SK-N-SH (cell line): Measurements from ENCODE around the gene NTM. TPM values are rescaled to one million over a fixed set of nuclear protein-coding genes. Genes with fewer than 3 reads are reported as not detected.

Source experiments
- CTCF ChIA-PET: fragments of 300-600, 350-600 bp; formaldehyde crosslinking; extraction: SDS; loops from one replicate; lab custom pipeline; 2021; lab: Yijun Ruan, JAX
- POLR2A ChIA-PET: fragments of 350-600 bp; sonication (Branson Sonifier 250); formaldehyde crosslinking; extraction: SDS; loops from one replicate; lab custom pipeline; 2020; ENCODE audit warnings: antibody characterized with exemption, inconsistent platforms; lab: Yijun Ruan, JAX
- DNase-seq: peaks from one replicate; pipeline ENCODE4 v3.0.0; 2012
- H2AFZ ChIP-seq: fragments of 200-600 bp; sonication (generic); 2 replicates; pipeline ENCODE4 v1.8.1; 2016; ENCODE audit warnings: antibody characterized with exemption, mild to moderate bottlenecking, low read depth
- H3F3A ChIP-seq: fragments of 200-600 bp; sonication (generic); replicated peaks from 2 replicates; pipeline ENCODE3; 2016; ENCODE audit warnings: antibody characterized with exemption, mild to moderate bottlenecking; ENCODE audit not compliant: insufficient read depth
- H3K27ac ChIP-seq, 2 experiments: fragments of 200-500 bp in 1 of 2; fragments of 200-600 bp in 1 of 2; sonication (Bioruptor generic) in 1 of 2; sonication (generic), shearing (Covaris generic) in 1 of 2; 2 replicates each; pipeline versions ENCODE4 v1.5.1 to v1.6.1; 2014 to 2016; ENCODE audit warnings: low read depth in 2 of 2, inconsistent platforms in 1 of 2, low read length in 1 of 2, mild to moderate bottlenecking in 1 of 2, mixed read lengths in 1 of 2
- H3K27me3 ChIP-seq: fragments of 200-600 bp; sonication (generic), shearing (Covaris generic); 2 replicates; pipeline ENCODE4 v1.6.1; 2016; ENCODE audit warnings: mixed run types; ENCODE audit not compliant: insufficient read depth
- H3K36me3 ChIP-seq, 2 experiments: fragments of 200-500 bp in 1 of 2; fragments of 200-600 bp in 1 of 2; sonication (Bioruptor generic) in 1 of 2; sonication (generic) in 1 of 2; replicated peaks in 1 of 2; 2 replicates each; pipeline versions ENCODE3 to v1.5.1; 2014 to 2016; ENCODE audit warnings: low read length in 1 of 2, mild to moderate bottlenecking in 1 of 2; ENCODE audit not compliant: insufficient read depth in 2 of 2, control insufficient read depth in 1 of 2
- H3K4me1 ChIP-seq, 2 experiments: fragments of 200-500 bp in 1 of 2; fragments of 200-600 bp in 1 of 2; sonication (Bioruptor generic) in 1 of 2; sonication (generic), shearing (Covaris generic) in 1 of 2; 2 replicates each; pipeline versions ENCODE4 v1.5.1 to v1.6.1; 2014 to 2016; ENCODE audit warnings: low read depth in 1 of 2, low read length in 1 of 2, mixed run types in 1 of 2; ENCODE audit not compliant: insufficient read depth in 2 of 2, control insufficient read depth in 1 of 2
- H3K4me2 ChIP-seq: fragments of 200-600 bp; sonication (generic), shearing (Covaris generic); 2 replicates; pipeline ENCODE4 v1.6.1; 2017; ENCODE audit warnings: mixed run types
- H3K4me3 ChIP-seq, 2 experiments: fragments of 200-500 bp in 1 of 2; fragments of 200-600 bp in 1 of 2; sonication (Bioruptor generic) in 1 of 2; sonication (generic), shearing (Covaris generic) in 1 of 2; 2 replicates each; pipeline versions ENCODE4 v1.5.1 to v1.8.1; 2014 to 2016; ENCODE audit warnings: low read depth in 2 of 2, inconsistent platforms in 1 of 2, low read length in 1 of 2, mild to moderate bottlenecking in 1 of 2, mixed read lengths in 1 of 2, moderate library complexity in 1 of 2
- H3K79me2 ChIP-seq: fragments of 200-600 bp; sonication (generic); 2 replicates; pipeline ENCODE4 v1.8.1; 2017; ENCODE audit warnings: mild to moderate bottlenecking; ENCODE audit not compliant: insufficient read depth
- H3K9ac ChIP-seq: fragments of 200-600 bp; sonication (generic); 2 replicates; pipeline ENCODE4 v1.6.1; 2017; ENCODE audit warnings: mixed run types
- H3K9me2 ChIP-seq: fragments of 200-600 bp; sonication (generic); 2 replicates; pipeline ENCODE4 v1.6.1; 2017; ENCODE audit warnings: mixed run types
- H3K9me3 ChIP-seq: fragments of 200-600 bp; sonication (generic); 2 replicates; pipeline ENCODE4 v1.6.1; 2017; ENCODE audit warnings: mixed run types, mild to moderate bottlenecking, moderate library complexity
- H4K20me1 ChIP-seq: fragments of 200-600 bp; sonication (generic); 2 replicates; pipeline ENCODE4 v1.6.1; 2017; ENCODE audit warnings: mild to moderate bottlenecking, mixed run types; ENCODE audit not compliant: insufficient read depth
- CHD2 ChIP-seq: fragments of 150-350 bp; IDR thresholded peaks from 2 replicates; pipeline ENCODE4 v1.6.1; 2018; ENCODE audit warnings: low read length; ENCODE audit not compliant: partially characterized antibody
- EZH2phosphoT487 ChIP-seq: fragments of 200-600 bp; sonication (generic); IDR thresholded peaks from 2 replicates; pipeline ENCODE4 v1.6.1; 2017; ENCODE audit warnings: low read depth, mixed run types, mild to moderate bottlenecking, antibody characterized with exemption, moderate library complexity, borderline replicate concordance
- FOSL2 ChIP-seq: IDR thresholded peaks from 2 replicates; pipeline ENCODE4 v1.4.0; 2012; ENCODE audit warnings: low read depth, mild to moderate bottlenecking, moderate library complexity, borderline replicate concordance
- FOXJ3 ChIP-seq: sonication (generic); formaldehyde crosslinking; IDR thresholded peaks from 2 replicates; pipeline ENCODE4 v1.5.1; 2020; ENCODE audit warnings: mild to moderate bottlenecking, missing genetic modification reagents
- GABPA ChIP-seq: IDR thresholded peaks from 2 replicates; pipeline ENCODE4 v1.4.0; 2012; ENCODE audit warnings: low read depth, mild to moderate bottlenecking
- IRF3 ChIP-seq: fragments of 150-350 bp; IDR thresholded peaks from 2 replicates; pipeline ENCODE4 v1.6.1; 2016; ENCODE audit warnings: mild to moderate bottlenecking, low read depth, low read length
- MXI1 ChIP-seq: IDR thresholded peaks from 2 replicates; pipeline ENCODE4 v1.6.1; 2012; ENCODE audit warnings: mild to moderate bottlenecking, low read depth, low read length, improper control_type of control experiment
- SIN3A ChIP-seq: IDR thresholded peaks from 2 replicates; pipeline ENCODE4 v1.6.1; 2012; ENCODE audit warnings: low read depth, mild to moderate bottlenecking, low read length, moderate library complexity, borderline replicate concordance
- TEAD4 ChIP-seq: IDR thresholded peaks from 2 replicates; pipeline ENCODE4 v1.4.0; 2012; ENCODE audit warnings: mild to moderate bottlenecking, borderline replicate concordance; ENCODE audit not compliant: insufficient read depth
- YY1 ChIP-seq: IDR thresholded peaks from 2 replicates; pipeline ENCODE4 v1.4.0; 2012; ENCODE audit warnings: low read depth, mild to moderate bottlenecking
- WGBS: methylation state at CpG from one replicate; pipeline ENCODE4 v1.1.6; 2017; ENCODE audit warnings: low lambda C conversion rate; 5-methylcytosine and 5-hydroxymethylcytosine counted together
- polyA plus RNA-seq, 3 experiments: library from polyadenylated mRNA; depleted of rRNA; stranded (reverse); fragments of >200 nt; gene quantifications; 2 replicates each; pipeline ENCODE4 v1.2.3, GENCODE V29; 2012
- TF ChIP-seq, protein P1 (sequence below): fragments of 200-600 bp; sonication (generic); IDR thresholded peaks from 2 replicates; pipeline ENCODE4 v1.6.1; 2017; ENCODE audit warnings: antibody characterized with exemption, mild to moderate bottlenecking, moderate library complexity
- TF ChIP-seq, protein P2 (sequence below): IDR thresholded peaks from 2 replicates; pipeline ENCODE4 v1.6.1; 2012; ENCODE audit warnings: mild to moderate bottlenecking, low read depth, low read length, moderate library complexity
- TF ChIP-seq, protein P3 (sequence below): fragments of 150-350 bp; IDR thresholded peaks from 2 replicates; pipeline ENCODE4 v1.6.1; 2017; ENCODE audit warnings: antibody characterized with exemption, low read length, low read depth, borderline replicate concordance
- TF ChIP-seq, protein P4 (sequence below): IDR thresholded peaks from 2 replicates; pipeline ENCODE4 v1.4.0; 2012; ENCODE audit warnings: low read depth, borderline replicate concordance

NTM gene
- polyA plus RNA-seq, 1 of the 3 experiments (the other 2 are of a cell fraction) = 20.0 TPM

DNA sequence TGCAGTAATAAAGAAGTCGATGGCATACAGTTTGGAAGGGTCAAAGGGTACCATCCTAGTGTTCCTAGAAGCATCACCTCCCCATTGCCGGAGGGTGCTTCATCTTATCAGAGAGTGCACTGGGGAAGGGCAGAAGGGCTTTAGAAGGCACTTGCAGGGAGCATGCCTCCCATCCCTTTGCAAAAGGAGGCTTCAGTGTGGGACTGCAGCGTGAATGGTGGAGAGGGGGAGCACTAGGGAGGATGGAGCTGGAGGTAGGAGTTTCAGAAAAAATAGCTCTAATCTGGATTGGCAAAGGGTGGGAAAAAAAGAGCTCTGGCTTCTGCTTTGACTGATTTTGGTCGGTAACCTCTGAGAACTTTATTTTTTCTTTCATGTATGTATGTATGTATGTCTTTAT, 5.0 kb downstream of the NTM start:
- H3F3A ChIP-seq = no peaks in the 10 kb centered on the region
- ChIA-PET POLR2A (no interaction called here), CTCF (no interaction called here)
- no peaks in the 10 kb centered on the region for H3K9me3 ChIP-seq
- no peak overlapping the region for H2AFZ ChIP-seq
- WGBS = 16% methylated on average over 4 of the region's 4 CpGs
- H3K9me2 ChIP-seq = no peaks in the 10 kb centered on the region
- peaks cover 0 to 8% of the 10 kb centered on the region in 2 experiments; a peak in 1 of 4 replicates for H3K4me1 ChIP-seq
- no peak overlapping the region for H3K27ac ChIP-seq
- H3K27me3 ChIP-seq = no peaks in the 10 kb centered on the region
- DNase-seq = no peak
- H3K9ac ChIP-seq = no peak overlapping the region
- H3K4me2 ChIP-seq = no peak overlapping the region
- H3K4me3 ChIP-seq = no peak overlapping the region
- TF ChIP-seq YY1 (no peak), CHD2 (no peak), MXI1 (no peak), SIN3A (no peak), FOSL2 (no peak), FOXJ3 (CRISPR knock-in tag) (no peak)
- TF ChIP-seq, protein P1, sequence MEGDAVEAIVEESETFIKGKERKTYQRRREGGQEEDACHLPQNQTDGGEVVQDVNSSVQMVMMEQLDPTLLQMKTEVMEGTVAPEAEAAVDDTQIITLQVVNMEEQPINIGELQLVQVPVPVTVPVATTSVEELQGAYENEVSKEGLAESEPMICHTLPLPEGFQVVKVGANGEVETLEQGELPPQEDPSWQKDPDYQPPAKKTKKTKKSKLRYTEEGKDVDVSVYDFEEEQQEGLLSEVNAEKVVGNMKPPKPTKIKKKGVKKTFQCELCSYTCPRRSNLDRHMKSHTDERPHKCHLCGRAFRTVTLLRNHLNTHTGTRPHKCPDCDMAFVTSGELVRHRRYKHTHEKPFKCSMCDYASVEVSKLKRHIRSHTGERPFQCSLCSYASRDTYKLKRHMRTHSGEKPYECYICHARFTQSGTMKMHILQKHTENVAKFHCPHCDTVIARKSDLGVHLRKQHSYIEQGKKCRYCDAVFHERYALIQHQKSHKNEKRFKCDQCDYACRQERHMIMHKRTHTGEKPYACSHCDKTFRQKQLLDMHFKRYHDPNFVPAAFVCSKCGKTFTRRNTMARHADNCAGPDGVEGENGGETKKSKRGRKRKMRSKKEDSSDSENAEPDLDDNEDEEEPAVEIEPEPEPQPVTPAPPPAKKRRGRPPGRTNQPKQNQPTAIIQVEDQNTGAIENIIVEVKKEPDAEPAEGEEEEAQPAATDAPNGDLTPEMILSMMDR = no peak
- TF ChIP-seq, protein P2, sequence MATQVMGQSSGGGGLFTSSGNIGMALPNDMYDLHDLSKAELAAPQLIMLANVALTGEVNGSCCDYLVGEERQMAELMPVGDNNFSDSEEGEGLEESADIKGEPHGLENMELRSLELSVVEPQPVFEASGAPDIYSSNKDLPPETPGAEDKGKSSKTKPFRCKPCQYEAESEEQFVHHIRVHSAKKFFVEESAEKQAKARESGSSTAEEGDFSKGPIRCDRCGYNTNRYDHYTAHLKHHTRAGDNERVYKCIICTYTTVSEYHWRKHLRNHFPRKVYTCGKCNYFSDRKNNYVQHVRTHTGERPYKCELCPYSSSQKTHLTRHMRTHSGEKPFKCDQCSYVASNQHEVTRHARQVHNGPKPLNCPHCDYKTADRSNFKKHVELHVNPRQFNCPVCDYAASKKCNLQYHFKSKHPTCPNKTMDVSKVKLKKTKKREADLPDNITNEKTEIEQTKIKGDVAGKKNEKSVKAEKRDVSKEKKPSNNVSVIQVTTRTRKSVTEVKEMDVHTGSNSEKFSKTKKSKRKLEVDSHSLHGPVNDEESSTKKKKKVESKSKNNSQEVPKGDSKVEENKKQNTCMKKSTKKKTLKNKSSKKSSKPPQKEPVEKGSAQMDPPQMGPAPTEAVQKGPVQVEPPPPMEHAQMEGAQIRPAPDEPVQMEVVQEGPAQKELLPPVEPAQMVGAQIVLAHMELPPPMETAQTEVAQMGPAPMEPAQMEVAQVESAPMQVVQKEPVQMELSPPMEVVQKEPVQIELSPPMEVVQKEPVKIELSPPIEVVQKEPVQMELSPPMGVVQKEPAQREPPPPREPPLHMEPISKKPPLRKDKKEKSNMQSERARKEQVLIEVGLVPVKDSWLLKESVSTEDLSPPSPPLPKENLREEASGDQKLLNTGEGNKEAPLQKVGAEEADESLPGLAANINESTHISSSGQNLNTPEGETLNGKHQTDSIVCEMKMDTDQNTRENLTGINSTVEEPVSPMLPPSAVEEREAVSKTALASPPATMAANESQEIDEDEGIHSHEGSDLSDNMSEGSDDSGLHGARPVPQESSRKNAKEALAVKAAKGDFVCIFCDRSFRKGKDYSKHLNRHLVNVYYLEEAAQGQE = no peak
- TF ChIP-seq, protein P3, sequence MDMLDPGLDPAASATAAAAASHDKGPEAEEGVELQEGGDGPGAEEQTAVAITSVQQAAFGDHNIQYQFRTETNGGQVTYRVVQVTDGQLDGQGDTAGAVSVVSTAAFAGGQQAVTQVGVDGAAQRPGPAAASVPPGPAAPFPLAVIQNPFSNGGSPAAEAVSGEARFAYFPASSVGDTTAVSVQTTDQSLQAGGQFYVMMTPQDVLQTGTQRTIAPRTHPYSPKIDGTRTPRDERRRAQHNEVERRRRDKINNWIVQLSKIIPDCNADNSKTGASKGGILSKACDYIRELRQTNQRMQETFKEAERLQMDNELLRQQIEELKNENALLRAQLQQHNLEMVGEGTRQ = no peak
- TF ChIP-seq, all 33 proteins: peak for 0
- Histone ChIP-seq H3K36me3 (no peaks in the 10 kb centered on the region), H3K79me2 (no peaks in the 10 kb centered on the region), H4K20me1 (no peaks in the 10 kb centered on the region)

GRCh38 chr11:131375915-131376314, 5.5 kb downstream of the NTM start:
- Histone ChIP-seq H3K9ac (no peak overlapping the region), H3K4me3 (no peak overlapping the region), H2AFZ (no peak overlapping the region), H3K4me1 (peaks cover 0 to 6% of the 10 kb centered on the region in 2 experiments; a peak in 1 of 4 replicates), H3F3A (no peaks in the 10 kb centered on the region), H3K36me3 (no peaks in the 10 kb centered on the region), H3K9me2 (no peaks in the 10 kb centered on the region), H3K79me2 (no peaks in the 10 kb centered on the region), H3K9me3 (no peaks in the 10 kb centered on the region), H3K27me3 (no peaks in the 10 kb centered on the region), H3K27ac (no peak overlapping the region), H3K4me2 (no peak overlapping the region), H4K20me1 (no peaks in the 10 kb centered on the region)
- ChIA-PET CTCF (interaction anchor here (0.6 kb wide), 1 partner anchor 491 kb away, joined by 4 read pairs; no protein-coding TSS in a partner anchor), POLR2A (no interaction called here)
- TF ChIP-seq EZH2phosphoT487 (no peak), SIN3A (no peak), GABPA (no peak), IRF3 (no peak), TEAD4 (no peak)
- TF ChIP-seq, protein P3 = no peak
- TF ChIP-seq, protein P4, sequence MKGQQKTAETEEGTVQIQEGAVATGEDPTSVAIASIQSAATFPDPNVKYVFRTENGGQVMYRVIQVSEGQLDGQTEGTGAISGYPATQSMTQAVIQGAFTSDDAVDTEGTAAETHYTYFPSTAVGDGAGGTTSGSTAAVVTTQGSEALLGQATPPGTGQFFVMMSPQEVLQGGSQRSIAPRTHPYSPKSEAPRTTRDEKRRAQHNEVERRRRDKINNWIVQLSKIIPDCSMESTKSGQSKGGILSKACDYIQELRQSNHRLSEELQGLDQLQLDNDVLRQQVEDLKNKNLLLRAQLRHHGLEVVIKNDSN = no peak
- 23% methylated on average over 3 of the region's 3 CpGs for WGBS
- DNase-seq = no peak
